ENCODE measurements around the gene PRMT2. TPM values are rescaled to one million over a fixed set of nuclear protein-coding genes. Genes with fewer than 3 reads are reported as not detected.
A peak's percentile ranks its signal among the peaks of the same experiment; 100 is the strongest.

The PRMT2 gene
- total RNA-seq = 216 TPM

DNA sequence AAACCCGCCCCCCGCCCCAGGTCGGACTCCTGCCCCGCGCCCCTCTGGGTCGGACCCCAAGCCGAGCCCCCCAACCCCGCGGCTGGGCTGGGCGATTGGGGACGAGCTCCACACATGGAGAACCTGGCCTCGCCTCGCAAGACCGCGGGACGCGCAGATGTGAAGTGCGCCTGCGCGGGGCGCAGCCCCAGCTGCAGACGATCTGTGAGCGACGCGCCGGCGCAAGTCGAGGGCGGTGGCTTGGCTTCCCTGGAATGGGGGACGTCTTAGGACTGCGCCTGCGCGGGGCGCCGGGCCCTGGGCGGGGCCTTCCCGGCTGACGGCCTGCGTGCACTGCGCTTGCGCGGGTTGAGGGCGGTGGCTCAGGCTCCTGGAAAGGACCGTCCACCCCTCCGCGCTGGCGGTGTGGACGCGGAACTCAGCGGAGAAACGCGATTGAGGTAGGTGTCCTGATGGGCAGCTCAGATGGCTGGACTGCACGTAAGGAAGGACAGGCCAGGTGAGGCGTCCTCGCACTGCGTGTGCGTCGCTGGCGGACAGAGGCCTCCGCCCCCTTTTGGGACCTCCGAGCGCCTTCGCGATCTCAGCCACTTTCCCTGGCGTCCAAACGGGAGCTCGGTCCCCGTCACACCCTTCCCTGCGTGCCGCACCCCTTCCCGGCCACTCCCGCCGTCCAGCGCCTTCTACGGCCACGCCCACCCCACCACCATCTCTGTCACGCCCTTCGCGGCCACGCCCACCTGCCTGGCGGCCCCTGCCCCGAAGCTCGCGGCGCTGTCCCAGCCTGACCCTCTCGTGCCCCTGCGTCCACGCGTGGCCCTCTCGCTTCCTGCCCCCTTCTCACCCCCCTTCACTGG is at the start of gene PRMT2:
Gene PRMT2, plus strand, starts transcription at position 351 of the 857 bp plus-strand sequence. CDS start 1,278 bp downstream, outside the sequence.
- no peak for FAIRE-seq
- peak; percentile 98 to 99 for DNase-seq (ENCODE audit: low spot score in 2 of 2)

DNA sequence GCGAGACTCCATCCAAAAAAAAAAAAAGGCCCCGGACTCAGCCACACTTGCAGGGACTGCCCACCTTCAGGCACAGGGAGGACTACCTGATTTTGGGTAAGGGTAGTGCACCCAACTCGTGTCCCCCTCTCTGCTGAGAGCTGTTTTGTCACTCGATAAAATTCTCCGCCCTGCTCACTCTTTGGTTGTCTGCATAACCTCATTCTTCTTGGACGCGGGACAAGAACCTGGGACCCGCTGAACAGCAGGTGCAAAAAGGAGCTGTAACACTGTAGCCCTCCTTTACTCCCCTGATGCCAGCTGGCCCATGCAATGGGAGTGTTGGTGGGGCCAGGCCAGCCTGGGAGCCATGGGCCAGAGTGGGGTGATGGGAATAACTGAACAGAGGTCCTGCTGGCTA is 41.2 kb upstream of the PRMT2 start:
- FAIRE-seq (no peak), DNase-seq (ENCODE audit: low spot score in 2 of 2) (no peak)

DNA sequence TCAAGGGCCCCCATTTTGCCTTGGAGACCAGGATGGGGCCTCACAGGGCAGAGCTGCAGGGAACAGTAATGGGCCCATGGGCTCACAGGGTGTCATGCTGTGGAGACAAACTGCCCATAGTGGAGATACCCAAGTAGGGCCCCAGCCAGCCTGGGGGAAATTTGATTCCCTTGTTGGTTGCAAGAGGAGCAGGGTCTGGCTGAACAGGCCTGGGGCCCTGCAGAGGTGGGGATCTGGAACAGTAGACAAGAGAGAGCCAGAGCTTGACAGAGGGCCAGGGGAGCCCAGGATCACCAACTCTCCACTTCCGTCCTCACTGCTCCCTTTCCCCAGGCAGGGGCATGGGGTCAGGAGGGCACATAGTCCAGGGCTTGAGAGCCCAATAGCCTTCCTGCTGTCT is 39.3 kb upstream of the PRMT2 start:
- peak in 1 of 2 donors; percentile 23 for DNase-seq (ENCODE audit: low spot score in 2 of 2)
- FAIRE-seq = no peak

DNA sequence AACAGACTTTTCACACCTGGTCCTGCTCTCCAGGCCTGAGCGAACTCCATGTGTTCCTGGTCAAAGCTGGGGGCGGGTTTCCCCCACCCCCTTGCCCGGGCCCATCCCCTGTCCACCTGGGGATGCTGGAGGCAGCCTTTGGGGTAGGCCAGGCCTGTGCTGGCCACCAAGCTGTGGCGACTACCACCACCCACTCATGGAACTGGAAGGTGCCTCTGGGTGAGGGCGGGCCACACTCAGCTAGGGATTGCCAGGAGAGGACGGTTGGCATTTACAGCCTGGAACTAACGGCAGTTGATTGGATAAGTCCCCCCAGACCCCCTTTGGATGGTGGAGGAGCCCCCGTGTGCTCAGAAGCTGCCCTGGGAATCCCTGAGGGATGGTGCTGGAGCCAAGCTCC is 38.4 kb upstream of the PRMT2 start:
- DNase-seq (ENCODE audit: low spot score in 2 of 2) (peak in 1 of 2 donors; percentile 5), FAIRE-seq (no peak)

DNA sequence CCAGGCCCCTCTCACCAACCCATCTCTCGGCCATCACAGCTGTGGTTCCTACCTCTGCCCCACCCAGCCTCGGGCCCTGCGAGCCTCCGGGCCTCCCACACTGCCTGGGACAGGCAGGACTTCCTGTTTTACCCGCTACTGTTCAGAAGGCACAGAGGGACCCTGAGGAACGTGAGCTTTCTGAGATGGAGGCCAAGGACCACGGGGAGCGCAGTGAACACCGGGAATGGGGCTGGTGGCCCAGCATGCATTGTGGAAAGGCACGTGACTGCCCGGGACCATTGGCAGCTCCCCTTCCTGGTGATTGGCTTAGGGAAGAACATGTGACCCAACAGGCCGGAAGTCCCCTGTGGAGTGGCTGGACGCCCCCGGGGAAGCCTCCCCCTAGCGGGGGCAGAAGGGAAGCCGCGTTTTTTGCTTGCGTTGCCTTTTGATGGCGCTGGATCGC is 37.6 kb upstream of the PRMT2 start:
- FAIRE-seq (no peak), DNase-seq (ENCODE audit: low spot score in 2 of 2) (peak in 1 of 2 donors; percentile 29)

DNA sequence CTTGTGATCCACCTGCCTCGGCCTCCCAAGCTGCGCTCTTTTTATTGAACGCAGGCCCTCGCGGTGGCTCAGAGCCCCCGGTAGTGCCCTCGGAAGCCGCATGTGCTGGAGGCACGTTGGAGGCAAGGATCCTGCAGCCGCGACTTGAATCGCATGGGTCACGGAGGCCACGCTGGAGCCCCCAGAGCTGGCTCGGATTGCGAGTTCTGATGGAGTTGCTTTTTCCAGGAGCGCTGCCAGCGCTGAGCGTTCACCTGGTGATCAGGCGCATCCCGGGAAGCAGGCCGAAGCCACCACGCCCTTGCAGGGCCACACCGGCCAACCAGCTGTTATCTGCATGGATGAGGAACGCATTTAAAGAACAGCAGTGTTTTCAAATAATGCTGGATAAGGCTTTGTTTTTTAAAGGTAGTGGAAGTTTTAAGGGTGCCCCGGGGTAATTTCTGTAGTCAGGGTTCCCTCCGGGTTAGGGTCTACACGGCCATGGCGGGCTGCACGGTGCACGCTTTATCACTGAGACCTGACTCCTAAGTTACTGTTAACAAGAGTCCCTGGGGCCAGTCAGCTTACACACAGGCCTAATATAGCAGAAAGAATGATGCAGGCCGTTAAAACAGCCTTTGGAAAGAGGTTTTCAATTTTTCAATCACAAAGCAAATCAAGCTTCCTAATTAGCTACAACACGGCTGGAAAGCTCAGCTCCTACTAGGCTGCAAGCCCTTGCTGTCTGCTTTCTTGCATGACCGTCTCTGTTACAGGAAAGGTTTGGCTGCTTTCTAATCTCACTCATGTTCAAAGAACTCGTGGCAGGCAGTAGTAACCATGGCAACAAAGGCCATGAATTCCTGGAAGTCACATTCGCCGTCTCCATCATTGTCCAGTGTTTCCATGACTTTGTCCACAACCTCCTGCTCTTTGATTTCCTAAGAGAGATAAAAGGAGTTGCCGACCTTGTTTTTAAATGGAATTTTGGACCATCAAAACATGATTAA is 36.6 kb upstream of the PRMT2 start:
- no peak for FAIRE-seq
- peak; percentile 53 to 72 for DNase-seq (ENCODE audit: low spot score in 2 of 2)

DNA sequence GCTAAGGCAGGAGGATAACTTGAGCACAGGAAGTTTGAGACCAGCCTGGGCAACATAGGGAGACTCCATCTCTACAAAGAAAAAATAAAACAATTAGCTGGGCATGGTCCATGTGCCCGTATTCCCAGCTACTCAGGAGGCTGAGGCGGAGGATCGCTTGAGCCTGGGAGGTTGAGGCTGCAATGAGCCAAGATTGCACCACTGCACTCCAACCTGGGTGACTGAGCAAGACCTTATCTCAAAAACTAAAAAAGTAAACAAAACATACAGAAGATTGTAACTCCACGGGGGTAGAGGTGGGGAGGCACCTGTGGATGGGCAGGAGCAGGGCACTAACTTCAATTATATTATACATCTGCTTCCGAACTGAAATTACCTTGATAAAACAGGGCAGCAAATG is 35.2 kb upstream of the PRMT2 start:
- FAIRE-seq (no peak), DNase-seq (ENCODE audit: low spot score in 2 of 2) (no peak)

DNA sequence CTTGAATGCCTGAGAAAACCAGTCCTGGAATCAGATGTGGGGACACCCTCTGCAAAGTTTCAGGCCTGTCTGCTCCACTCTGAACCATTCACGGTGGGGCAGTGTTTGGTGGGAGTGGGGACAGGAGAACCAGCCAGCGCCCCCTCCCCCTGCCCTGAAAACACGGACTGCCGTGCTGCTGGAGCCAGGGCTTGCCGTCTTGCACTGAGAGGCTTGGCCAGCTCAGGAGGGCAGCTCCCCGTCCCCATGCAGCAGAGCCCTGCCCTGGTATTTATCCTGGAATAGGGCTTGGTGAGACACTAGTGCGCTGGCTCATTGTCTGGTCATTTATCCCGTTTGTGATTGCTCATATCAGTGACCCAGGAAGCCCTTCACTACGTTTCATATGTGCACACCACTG is 34.5 kb upstream of the PRMT2 start:
- no peak for FAIRE-seq
- DNase-seq (ENCODE audit: low spot score in 2 of 2) = peak in 1 of 2 donors; percentile 13

DNA sequence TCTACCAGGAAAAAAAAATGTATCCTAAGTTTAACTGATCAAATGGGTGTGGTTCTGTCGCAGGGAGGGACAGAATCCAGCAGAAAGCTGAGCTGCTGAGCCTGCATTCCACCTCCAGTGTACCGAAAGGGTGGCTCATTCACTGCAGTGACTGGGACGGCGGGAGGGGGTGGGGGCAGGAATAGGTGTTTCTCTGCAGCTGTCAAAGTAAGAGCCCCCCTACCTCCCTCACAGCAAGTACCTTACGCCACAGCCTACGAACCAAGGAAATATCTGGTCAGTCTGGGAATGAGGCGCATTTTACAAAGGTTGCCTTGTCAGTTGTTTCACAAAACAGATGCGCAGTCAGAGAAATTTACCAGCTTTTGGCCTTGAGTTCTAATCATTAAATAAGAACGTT is 32.2 kb upstream of the PRMT2 start:
- FAIRE-seq (no peak), DNase-seq (ENCODE audit: low spot score in 2 of 2) (peak in 1 of 2 donors; percentile 49)

DNA sequence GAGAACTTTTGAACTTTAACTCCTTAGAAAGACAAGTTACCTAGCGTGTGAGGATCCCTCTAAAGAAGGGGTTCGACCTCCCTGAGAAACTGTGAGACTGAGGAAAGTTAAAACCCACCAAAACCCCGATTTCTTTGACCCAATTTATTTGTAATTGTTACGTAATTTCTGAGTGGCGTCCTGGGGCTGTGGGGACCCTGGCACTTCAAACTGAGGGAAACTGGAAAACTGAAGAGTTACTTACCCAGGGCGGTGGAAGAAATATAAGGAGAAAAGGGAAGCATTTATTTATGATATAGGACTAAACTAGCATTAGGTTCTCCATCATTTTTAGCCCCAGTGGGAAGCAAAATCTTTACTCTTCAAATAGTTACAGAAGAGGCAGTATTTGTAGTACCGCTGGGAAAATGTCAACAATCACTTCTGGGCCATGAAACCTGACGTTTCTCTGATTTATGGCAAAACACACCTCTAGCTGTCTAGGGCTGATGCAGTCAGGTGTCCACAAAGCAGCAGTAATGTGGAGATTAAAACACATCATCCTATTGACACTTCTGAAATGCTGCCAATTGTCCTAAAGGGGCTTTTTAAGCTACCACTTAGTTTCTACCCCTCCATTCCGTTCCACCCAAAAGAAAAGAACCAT is 31.0 kb upstream of the PRMT2 start:
- FAIRE-seq (no peak), DNase-seq (ENCODE audit: low spot score in 2 of 2) (peak in 1 of 2 donors; percentile 3)

DNA sequence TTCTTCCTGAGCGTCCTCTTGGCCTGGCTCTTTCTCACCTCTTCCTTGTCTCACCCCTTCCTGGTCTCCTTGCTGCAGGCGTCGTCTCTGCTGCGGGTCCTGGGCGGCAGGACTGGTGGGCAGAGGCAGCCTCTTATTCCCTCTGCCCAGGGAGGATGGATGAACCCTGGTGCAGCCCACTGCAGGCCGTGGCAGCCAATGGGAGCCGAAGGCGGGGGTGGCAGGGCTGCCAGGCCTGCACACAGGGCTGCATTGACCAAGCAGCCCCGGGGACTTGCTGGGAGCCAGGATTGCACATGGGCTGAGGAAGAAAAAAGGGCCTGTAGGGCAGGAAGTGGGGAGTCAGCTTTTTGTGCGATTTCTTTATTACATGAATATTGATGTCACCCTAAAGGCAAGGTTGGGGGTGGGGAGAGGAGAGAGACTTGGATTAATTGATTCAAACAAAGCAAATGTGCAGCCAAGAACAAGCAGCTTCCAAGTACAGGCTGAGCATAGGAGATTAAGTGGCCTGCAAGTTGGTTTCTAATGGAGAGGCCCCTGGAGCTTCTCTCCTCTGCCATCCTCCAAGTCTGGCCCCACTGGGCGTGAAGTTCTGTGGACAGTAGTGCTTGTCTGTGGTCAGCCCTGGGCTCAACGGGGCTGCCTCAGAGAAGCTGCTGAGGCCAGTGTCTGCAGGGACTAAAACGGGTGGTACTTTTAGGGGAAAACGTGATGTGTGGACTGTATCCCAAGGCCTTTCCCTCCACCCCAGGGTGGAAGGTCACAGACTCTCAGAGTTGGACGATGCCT is 30.3 kb upstream of the PRMT2 start, which contains the start of gene S100B:
Gene S100B, minus strand, starts transcription at position 108 of the 792 bp plus-strand sequence. CDS start 2,667 bp downstream, outside the sequence.
- FAIRE-seq = no peak
- peak; percentile 65 to 67 for DNase-seq (ENCODE audit: low spot score in 2 of 2)

DNA sequence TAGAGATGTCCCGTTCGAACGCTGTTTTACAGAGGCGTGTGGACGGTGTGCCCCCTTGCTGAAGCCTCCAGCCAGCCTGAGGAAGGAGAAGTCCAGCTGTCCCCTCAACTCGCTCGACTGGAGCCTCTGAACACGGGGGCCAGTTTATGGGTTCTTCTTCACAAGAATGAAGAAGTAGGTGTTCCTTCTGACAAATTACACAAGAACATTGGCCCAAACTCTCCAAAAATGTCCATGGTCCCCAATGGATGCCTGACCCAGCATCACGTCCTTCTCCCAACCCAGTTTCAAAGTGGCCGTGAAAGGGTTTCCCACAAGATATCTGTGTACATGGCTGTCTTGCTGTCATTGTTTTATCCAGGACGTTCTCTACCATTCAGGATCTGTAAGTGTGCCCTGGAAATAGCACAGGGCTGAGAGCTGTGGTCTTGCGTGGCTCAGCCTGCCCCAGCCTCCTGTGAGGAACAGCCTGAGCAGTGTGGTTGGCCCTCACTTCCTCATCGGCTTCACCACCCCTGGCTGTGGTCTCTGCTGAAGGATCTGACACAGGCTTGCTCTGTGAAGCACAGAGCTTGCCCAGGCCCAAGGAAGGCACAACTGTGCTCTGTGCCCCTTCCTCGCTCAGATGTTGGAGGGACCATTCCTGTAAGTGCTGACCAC is 29.6 kb upstream of the PRMT2 start:
- no peak for FAIRE-seq
- DNase-seq (ENCODE audit: low spot score in 2 of 2) = peak in 1 of 2 donors; percentile 9

DNA sequence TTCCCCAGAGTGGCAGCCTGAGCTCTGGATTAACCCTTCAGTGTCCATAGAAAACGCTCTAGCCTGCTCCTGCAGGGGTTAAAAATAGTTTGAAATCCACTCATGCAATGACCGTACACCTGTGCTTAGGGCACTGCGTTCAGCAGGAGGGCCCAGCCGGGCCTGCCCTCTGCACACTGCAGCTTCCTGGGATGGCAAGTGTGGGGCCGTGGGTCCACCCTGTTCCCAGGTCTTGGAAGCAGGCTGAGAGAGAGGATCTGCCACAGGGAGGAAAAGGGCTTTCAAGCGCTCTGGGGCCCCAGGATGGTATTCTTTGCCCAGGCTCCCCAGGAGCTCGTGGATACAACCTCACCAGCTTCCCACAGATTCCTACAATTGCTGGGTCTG is 29.1 kb upstream of the PRMT2 start:
- DNase-seq (ENCODE audit: low spot score in 2 of 2) (no peak), FAIRE-seq (no peak)

DNA sequence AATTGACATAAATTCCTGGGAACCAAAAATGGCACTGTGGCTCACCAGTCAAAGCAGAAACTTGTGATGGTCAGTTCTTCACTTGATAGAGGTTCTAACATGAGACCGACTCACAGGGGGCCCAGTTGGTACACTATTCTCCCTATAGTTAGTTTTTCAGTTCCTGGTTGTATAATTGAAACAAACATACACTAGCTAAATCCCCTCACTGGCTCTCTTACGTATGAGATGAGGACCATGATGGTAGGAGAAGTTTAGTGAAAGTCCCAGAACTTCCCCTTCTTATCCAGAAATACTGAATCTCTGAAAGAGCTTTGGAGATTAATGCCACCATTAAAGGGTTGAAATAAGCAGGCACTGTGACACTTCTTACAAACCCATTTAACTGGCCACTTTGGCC is 27.8 kb upstream of the PRMT2 start:
- FAIRE-seq (no peak), DNase-seq (ENCODE audit: low spot score in 2 of 2) (no peak)

DNA sequence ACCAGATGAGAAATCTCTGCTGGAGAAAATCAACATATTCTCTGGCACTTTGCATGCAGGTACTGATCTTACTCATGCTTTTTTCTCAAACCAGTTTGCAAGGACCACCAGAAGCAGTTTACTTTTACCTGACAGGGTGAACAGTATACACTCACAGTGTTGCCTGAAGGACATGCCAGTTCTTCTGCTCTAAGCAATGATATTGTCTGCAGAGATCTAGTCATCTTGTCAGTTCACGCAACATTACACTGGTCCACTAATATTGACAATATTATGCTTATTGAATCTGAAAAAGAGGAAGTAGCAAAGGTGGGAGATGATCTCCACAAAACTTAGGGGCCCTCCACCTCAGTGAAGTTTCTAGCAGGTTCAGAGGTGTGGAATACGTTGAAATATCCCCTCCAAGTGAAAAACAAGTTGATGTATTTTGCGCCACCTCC is 26.8 kb upstream of the PRMT2 start:
- DNase-seq (ENCODE audit: low spot score in 2 of 2) = no peak
- FAIRE-seq = no peak

DNA sequence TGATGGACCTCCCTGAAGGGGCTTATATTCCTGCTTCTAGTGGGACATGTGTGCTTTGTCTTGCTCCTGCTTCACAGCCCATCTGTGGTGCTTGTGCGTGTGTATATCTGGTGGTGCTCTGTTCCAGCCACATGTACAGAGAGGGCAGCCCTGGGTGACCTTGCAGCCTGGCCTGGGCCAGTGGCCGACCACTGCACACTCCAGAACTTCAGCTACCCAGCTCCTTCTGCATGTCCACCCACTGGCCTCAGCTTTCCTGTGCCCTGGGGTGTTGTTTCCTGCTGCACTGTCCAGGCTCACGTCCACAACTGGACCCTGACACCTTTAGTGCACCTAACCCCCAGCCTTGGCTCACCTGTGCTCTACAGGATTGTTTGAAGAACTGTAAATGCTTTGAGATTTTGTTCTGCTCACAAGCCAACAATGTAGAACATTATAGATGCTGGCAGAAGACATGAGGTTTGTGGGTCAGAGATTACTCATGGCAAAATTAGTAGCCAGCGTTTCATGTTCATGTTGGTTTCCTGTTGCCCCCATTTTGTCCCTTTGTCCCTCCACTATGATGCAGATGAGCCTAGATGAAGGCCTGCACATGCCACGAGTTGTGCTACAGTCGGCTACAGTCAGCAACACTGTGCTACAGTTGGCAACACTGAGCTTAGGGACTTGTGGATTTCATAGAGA is 25.3 kb upstream of the PRMT2 start:
- no peak for DNase-seq (ENCODE audit: low spot score in 2 of 2)
- no peak for FAIRE-seq

DNA sequence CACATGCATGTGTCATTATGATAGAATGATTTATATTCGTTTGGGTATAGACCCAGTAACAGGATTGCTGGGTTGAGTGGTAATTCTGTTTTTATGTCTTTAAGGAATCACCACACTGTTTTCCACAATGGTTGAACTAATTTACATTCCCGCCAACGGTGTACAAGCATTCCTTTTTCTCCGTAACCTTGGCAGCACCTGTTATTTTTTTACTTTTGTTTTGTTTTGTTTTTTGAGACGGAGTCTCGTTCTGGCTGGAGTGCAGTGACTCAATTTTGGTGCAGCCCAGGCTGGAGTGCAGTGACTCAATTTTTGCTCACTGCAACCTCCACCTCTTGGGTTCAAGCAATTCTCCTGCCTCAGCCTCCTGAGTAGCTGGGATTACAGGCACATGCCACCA is 22.1 kb upstream of the PRMT2 start:
- DNase-seq (ENCODE audit: low spot score in 2 of 2) (no peak), FAIRE-seq (no peak)

DNA sequence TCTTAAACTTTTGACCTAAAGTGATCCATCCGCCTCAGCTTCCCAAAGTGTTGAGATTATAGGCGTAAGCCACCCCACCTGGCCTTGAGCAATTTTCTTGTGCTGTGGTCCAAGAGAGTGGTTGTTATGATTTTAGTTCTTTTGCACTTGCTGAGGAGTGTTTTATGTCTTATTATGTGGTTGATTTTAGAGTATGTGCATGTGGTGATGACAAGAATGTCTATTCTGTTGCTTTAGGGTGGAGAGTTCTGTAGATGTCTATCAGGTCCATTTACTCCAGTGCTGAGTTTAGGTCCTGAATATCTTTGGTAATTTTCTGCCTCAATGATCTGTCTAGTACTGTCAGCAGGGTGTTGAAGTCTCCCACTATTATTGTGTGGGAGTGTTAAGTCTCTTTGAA is 19.4 kb upstream of the PRMT2 start:
- DNase-seq (ENCODE audit: low spot score in 2 of 2) (no peak), FAIRE-seq (no peak)
